Astrocyte (in vitro differentiated cells and primary cell): ENCODE measurements around the gene SLC35G6. TPM values are rescaled to one million over a fixed set of nuclear protein-coding genes. Genes with fewer than 3 reads are reported as not detected.
"Not testable (repeated sequence)": the region's sequence is repeated elsewhere in the genome, so short reads cannot be mapped to it uniquely, and the experiment has no call there.

Experiments
- DNase-seq: peaks from one replicate; pipeline ENCODE4 v3.0.0-alpha.2; 2010; ENCODE audit warnings: low read depth
- FAIRE-seq: peaks from 2 replicates; lab custom pipeline; 2011; peaks lifted over from hg19 to GRCh38; lab: Jason Lieb, UNC
- H2AFZ ChIP-seq: 2 replicates; pipeline ENCODE4 v1.6.0; 2012; ENCODE audit warnings: low read depth, low read length, inconsistent platforms
- H3K27ac ChIP-seq: 2 replicates; pipeline ENCODE4 v1.5.1; 2011; ENCODE audit warnings: low read depth, low read length, inconsistent platforms
- H3K27me3 ChIP-seq: 2 replicates; pipeline ENCODE4 v1.6.0; 2011; ENCODE audit warnings: low read length, inconsistent platforms; ENCODE audit not compliant: insufficient read depth
- H3K36me3 ChIP-seq: 2 replicates; pipeline ENCODE4 v1.5.1; 2011; ENCODE audit warnings: low read length, inconsistent platforms; ENCODE audit not compliant: insufficient read depth
- H3K4me1 ChIP-seq: 2 replicates; pipeline ENCODE4 v1.5.1; 2011; ENCODE audit warnings: low read length, inconsistent platforms; ENCODE audit not compliant: insufficient read depth
- H3K4me2 ChIP-seq: 2 replicates; pipeline ENCODE4 v1.6.0; 2012; ENCODE audit warnings: low read length, inconsistent platforms
- H3K4me3 ChIP-seq: 2 replicates; pipeline ENCODE4 v1.5.1; 2011; ENCODE audit warnings: low read depth, mild to moderate bottlenecking, low read length, inconsistent platforms; ENCODE audit not compliant: insufficient read depth
- H3K79me2 ChIP-seq: 2 replicates; pipeline ENCODE4 v1.6.0; 2012; ENCODE audit warnings: mild to moderate bottlenecking, low read length, inconsistent platforms; ENCODE audit not compliant: insufficient read depth
- H3K9ac ChIP-seq: 2 replicates; pipeline ENCODE4 v1.6.0; 2012; ENCODE audit warnings: mild to moderate bottlenecking, low read length, inconsistent platforms
- H3K9me3 ChIP-seq: 2 replicates; pipeline ENCODE4 v1.5.1; 2012; ENCODE audit warnings: low read depth, mild to moderate bottlenecking, low read length, inconsistent platforms; ENCODE audit not compliant: insufficient read depth
- H4K20me1 ChIP-seq: 2 replicates; pipeline ENCODE4 v1.6.0; 2012; ENCODE audit warnings: low read length, inconsistent platforms; ENCODE audit not compliant: insufficient read depth
- H3K27ac Mint-ChIP-seq: one replicate; pipeline ENCODE4 v1.8.0; 2021; ENCODE audit warnings: mild to moderate bottlenecking, mixed read lengths; ENCODE audit not compliant: unreplicated experiment
- H3K27me3 Mint-ChIP-seq: one replicate; pipeline ENCODE4 v1.8.0; 2021; ENCODE audit warnings: low read depth, mixed read lengths; ENCODE audit not compliant: unreplicated experiment
- H3K36me3 Mint-ChIP-seq: one replicate; pipeline ENCODE4 v1.8.0; 2021; ENCODE audit warnings: low read depth, mixed read lengths; ENCODE audit not compliant: unreplicated experiment
- H3K4me1 Mint-ChIP-seq: one replicate; pipeline ENCODE4 v1.8.0; 2021; ENCODE audit warnings: low read depth, mixed read lengths; ENCODE audit not compliant: unreplicated experiment
- H3K4me3 Mint-ChIP-seq: one replicate; pipeline ENCODE4 v1.8.0; 2021; ENCODE audit warnings: mild to moderate bottlenecking, moderate library complexity, mixed read lengths; ENCODE audit not compliant: unreplicated experiment
- H3K9me3 Mint-ChIP-seq: one replicate; pipeline ENCODE4 v1.8.0; 2021; ENCODE audit warnings: mild to moderate bottlenecking, mixed read lengths; ENCODE audit not compliant: unreplicated experiment
- CTCF ChIP-seq: IDR thresholded peaks from 2 replicates; pipeline ENCODE4 v1.5.1; 2011; ENCODE audit warnings: low read depth, mild to moderate bottlenecking, inconsistent platforms, low read length, moderate library complexity; ENCODE audit not compliant: insufficient read depth
- EZH2 ChIP-seq: IDR thresholded peaks from 2 replicates; pipeline ENCODE4 v1.6.1; 2012; ENCODE audit warnings: mild to moderate bottlenecking, low read length, inconsistent platforms; ENCODE audit not compliant: insufficient read depth
- total RNA-seq: library from RNA; stranded (reverse); gene quantifications from 2 replicates; pipeline ENCODE4 v1.2.1, GENCODE V29; 2021

The SLC35G6 gene
- total RNA-seq, 1 donor from 2014 or later = not detected

GRCh38 chr17:7479213-7480088, 1.8 kb upstream of the SLC35G6 start, which contains the start of gene ZBTB4:
TSS of gene ZBTB4 (minus strand) at chr17:7479631. CDS start at chr17:7466801, 12,830 bp downstream.
- Histone ChIP-seq H3K27ac (peak within 1 kb of the TSS; percentile 78), H3K4me3 (peak within 1 kb of the TSS; percentile 69), H3K36me3 (no peaks in the 10 kb centered on the region), H3K4me2 (peak within 1 kb of the TSS; percentile 96), H3K27me3 (no peaks in the 10 kb centered on the region), H3K4me1 (peaks cover 44% of the 10 kb centered on the region), H3K9ac (peak within 1 kb of the TSS; percentile 93), H4K20me1 (peaks cover 43% of the 10 kb centered on the region), H3K9me3 (no peaks in the 10 kb centered on the region), H3K79me2 (peaks cover 56% of the 10 kb centered on the region), H2AFZ (peak within 1 kb of the TSS; percentile 93)
- Mint-ChIP-seq H3K9me3 (no peaks in the 10 kb centered on the region), H3K4me3 (peak within 1 kb of the TSS; percentile 97), H3K27me3 (no peaks in the 10 kb centered on the region), H3K27ac (peak within 1 kb of the TSS; percentile 93), H3K4me1 (peaks cover 41% of the 10 kb centered on the region), H3K36me3 (peaks cover 3% of the 10 kb centered on the region)
- no peak for TF ChIP-seq EZH2
- no peak for TF ChIP-seq CTCF
- FAIRE-seq (no peak), DNase-seq (peak; percentile 44)

GRCh38 chr17:7480089-7480384, 1.2 kb upstream of the SLC35G6 start:
- Mint-ChIP-seq H3K27me3 (no peaks in the 10 kb centered on the region), H3K27ac (peak overlapping the region; percentile 93), H3K4me1 (peaks cover 41% of the 10 kb centered on the region), H3K36me3 (peaks cover 3% of the 10 kb centered on the region), H3K9me3 (no peaks in the 10 kb centered on the region), H3K4me3 (peak overlapping the region; percentile 93)
- Histone ChIP-seq H3K4me3 (peak overlapping the region; percentile 62), H2AFZ (peak overlapping the region; percentile 93), H3K27ac (peak overlapping the region; percentile 78), H4K20me1 (peaks cover 40% of the 10 kb centered on the region), H3K9ac (peak overlapping the region; percentile 86), H3K27me3 (no peaks in the 10 kb centered on the region), H3K4me2 (peak overlapping the region; percentile 96), H3K79me2 (peaks cover 54% of the 10 kb centered on the region), H3K9me3 (no peaks in the 10 kb centered on the region), H3K36me3 (no peaks in the 10 kb centered on the region), H3K4me1 (peaks cover 44% of the 10 kb centered on the region)
- TF ChIP-seq EZH2 (no peak), CTCF (no peak)
- FAIRE-seq = no peak
- no peak for DNase-seq

- not testable (repeated sequence) for H3K27ac ChIP-seq, H3K27me3 ChIP-seq, H2AFZ ChIP-seq, H3K9me3 Mint-ChIP-seq, H3K9me3 ChIP-seq, H3K4me3 ChIP-seq, H3K36me3 Mint-ChIP-seq, H3K9ac ChIP-seq, H3K36me3 ChIP-seq, DNase-seq, H3K4me2 ChIP-seq, FAIRE-seq, H3K27me3 Mint-ChIP-seq
- H3K79me2 ChIP-seq = peaks cover 54% of the 10 kb centered on the region
- peaks cover 38% of the 10 kb centered on the region for H4K20me1 ChIP-seq
- Mint-ChIP-seq H3K4me3 (peak overlapping the region; percentile 99), H3K27ac (peak overlapping the region; percentile 100), H3K4me1 (peaks cover 35% of the 10 kb centered on the region)
- peaks cover 40% of the 10 kb centered on the region for H3K4me1 ChIP-seq
Observed at GRCh38 chr17:7481842-7482741, 846 bp downstream of the SLC35G6 start.

- H3K36me3 Mint-ChIP-seq, H3K36me3 ChIP-seq, H3K27me3 Mint-ChIP-seq, H3K9me3 ChIP-seq, FAIRE-seq, H3K4me3 ChIP-seq, H3K9me3 Mint-ChIP-seq, H3K27me3 ChIP-seq, H2AFZ ChIP-seq, DNase-seq: not testable (repeated sequence)
- Mint-ChIP-seq H3K27ac (peak overlapping the region; percentile 100), H3K4me3 (peak overlapping the region; percentile 99), H3K4me1 (peaks cover 36% of the 10 kb centered on the region)
- peaks cover 54% of the 10 kb centered on the region for H3K79me2 ChIP-seq
- H3K4me1 ChIP-seq = peaks cover 37% of the 10 kb centered on the region
- H3K4me2 ChIP-seq = peak overlapping the region; percentile 95
- peaks cover 38% of the 10 kb centered on the region for H4K20me1 ChIP-seq
- peak overlapping the region; percentile 95 for H3K9ac ChIP-seq
- peak overlapping the region; percentile 98 for H3K27ac ChIP-seq
Observed at GRCh38 chr17:7482742-7483088, 1.5 kb downstream of the SLC35G6 start.
